ENCODE data around the gene MRPL43.
A peak's percentile ranks its signal among the peaks of the same experiment; 100 is the strongest.

MRPL43 gene

GRCh38 chr10:101013365-101013825, 26.1 kb upstream of the MRPL43 start:
- no peak overlapping the region for H3K4me3 ChIP-seq (ENCODE audit: low read depth, low read length)

GRCh38 chr10:101012525-101013364, 25.4 kb upstream of the MRPL43 start:
- peak; percentile 83 for TF ChIP-seq CTCF (IDR thresholded peaks at IDR 0.05; ENCODE audit: low read depth, low read length)
- no peak overlapping the region for H3K4me3 ChIP-seq (ENCODE audit: low read depth, low read length)

More at GRCh38 chr10:101013365-101013825, 26.1 kb upstream of the MRPL43 start:
- no peak for TF ChIP-seq CTCF (IDR thresholded peaks at IDR 0.05; ENCODE audit: low read depth, low read length)

- TF ChIP-seq CTCF (IDR thresholded peaks at IDR 0.05; ENCODE audit: low read depth, low read length) = peak; percentile 32; the same call in 1 of the 2 replicates
- no peak overlapping the region for H3K4me3 ChIP-seq (ENCODE audit: low read depth, low read length)
Measured at GRCh38 chr10:101011517-101012423, 24.5 kb upstream of the MRPL43 start.

- H3K4me3 ChIP-seq (ENCODE audit: low read depth, low read length) = no peak overlapping the region
- no peak for TF ChIP-seq CTCF (IDR thresholded peaks at IDR 0.05; ENCODE audit: low read depth, low read length)
Measured at GRCh38 chr10:101010329-101010728, 23.0 kb upstream of the MRPL43 start.

- H3K4me3 ChIP-seq (ENCODE audit: low read depth, low read length) = no peak overlapping the region
- no peak for TF ChIP-seq CTCF (IDR thresholded peaks at IDR 0.05; ENCODE audit: low read depth, low read length)
Measured at GRCh38 chr10:101008823-101009423, 21.6 kb upstream of the MRPL43 start.

GRCh38 chr10:101007915-101008822, 20.9 kb upstream of the MRPL43 start:
- no peak for TF ChIP-seq CTCF (IDR thresholded peaks at IDR 0.05; ENCODE audit: low read depth, low read length)

More at GRCh38 chr10:101007915-101008822, 20.9 kb upstream of the MRPL43 start:
- H3K4me3 ChIP-seq (ENCODE audit: low read depth, low read length) = no peak overlapping the region

All from WI38 (cell line).